Islet of Langerhans (tissue), 1 donor: Measurements from ENCODE around the gene KLF2.

Source experiments
- FAIRE-seq: peaks from one replicate; lab custom pipeline; 2011; peaks lifted over from hg19 to GRCh38; lab: Jason Lieb, UNC

Gene KLF2

GRCh38 chr19:16308081-16308480 is 16.5 kb upstream of the KLF2 start:
- FAIRE-seq, result no peak

- no peak for FAIRE-seq
Measured at GRCh38 chr19:16309643-16310042, 15.0 kb upstream of the KLF2 start.

GRCh38 chr19:16315825-16316505 is 8.7 kb upstream of the KLF2 start:
- FAIRE-seq, result no peak

GRCh38 chr19:16316506-16316882 is 8.1 kb upstream of the KLF2 start:
- FAIRE-seq, result no peak

GRCh38 chr19:16319481-16319880 is 5.1 kb upstream of the KLF2 start:
- FAIRE-seq, result no peak

GRCh38 chr19:16320987-16321386 is 3.6 kb upstream of the KLF2 start:
- FAIRE-seq, result no peak

- no peak for FAIRE-seq
Measured at GRCh38 chr19:16325161-16325527, 518 bp downstream of the KLF2 start.

- no peak for FAIRE-seq
Measured at GRCh38 chr19:16325641-16326400, 1.2 kb downstream of the KLF2 start.

- FAIRE-seq, result no peak
Measured at GRCh38 chr19:16326401-16327168, 2.0 kb downstream of the KLF2 start.

GRCh38 chr19:16327169-16327475 is 2.5 kb downstream of the KLF2 start:
- FAIRE-seq, result no peak

GRCh38 chr19:16327501-16327900 is 2.9 kb downstream of the KLF2 start:
- FAIRE-seq, result no peak

- FAIRE-seq, result no peak
Measured at GRCh38 chr19:16327911-16328823, 3.5 kb downstream of the KLF2 start.

GRCh38 chr19:16328824-16329482 is 4.3 kb downstream of the KLF2 start:
- no peak for FAIRE-seq

- no peak for FAIRE-seq
Measured at GRCh38 chr19:16330368-16330801, 5.8 kb downstream of the KLF2 start.

- no peak for FAIRE-seq
Measured at GRCh38 chr19:16330806-16331690, 6.4 kb downstream of the KLF2 start.

- no peak for FAIRE-seq
Measured at GRCh38 chr19:16333001-16333586, 8.5 kb downstream of the KLF2 start.

- no peak for FAIRE-seq
Measured at GRCh38 chr19:16334411-16334810, 9.8 kb downstream of the KLF2 start.

- no peak for FAIRE-seq
Measured at GRCh38 chr19:16335226-16335625, 10.6 kb downstream of the KLF2 start.

GRCh38 chr19:16336571-16336970 is 11.9 kb downstream of the KLF2 start:
- no peak for FAIRE-seq

- no peak for FAIRE-seq
Measured at GRCh38 chr19:16337809-16338469, 13.3 kb downstream of the KLF2 start.
